Activated CD8-positive, alpha-beta memory T cell treated with anti-CD3 and anti-CD28 coated beads, Interleukin-2, amount 10 ng/mL, durations not matched to agents 7 days and 5 days (primary cell): ENCODE results near the gene UBE2K. TPM values are rescaled to one million over a fixed set of nuclear protein-coding genes. Genes with fewer than 3 reads are reported as not detected.

ENCODE experiments used
- total RNA-seq, 2 experiments: library from RNA; stranded (reverse); gene quantifications; one replicate each; pipeline ENCODE4 v1.2.3, GENCODE V29; 2021

UBE2K gene
- total RNA-seq, 2 experiments from 2014 or later, result 75.4 to 90.4 TPM

Other genes starting within 250 kb of the UBE2K start
- gene RPL9, start 239.2 kb upstream of the UBE2K start, total RNA-seq, result 100 to 1,000 TPM; 713 to 900 TPM
- gene LIAS, start 239.1 kb upstream of the UBE2K start, total RNA-seq, result 10 to 100 TPM; 14.5 to 16.6 TPM
- gene UGDH, start 170.7 kb upstream of the UBE2K start, total RNA-seq, result 10 to 100 TPM; 11.9 to 20.2 TPM
- gene SMIM14, start 59.3 kb upstream of the UBE2K start, total RNA-seq, result 1 to 10 TPM; 1.8 to 3.3 TPM